Embryonic facial prominence (tissue), 1 donor: ENCODE measurements around the gene AUTS2.
"Not testable (repeated sequence)": the region's sequence is repeated elsewhere in the genome, so short reads cannot be mapped to it uniquely, and the experiment has no call there.

ENCODE experiments used
- DNase-seq: peaks from one replicate; pipeline ENCODE4 v3.0.0-alpha.2; 2016; ENCODE audit errors: extremely low spot score

Gene AUTS2

DNA sequence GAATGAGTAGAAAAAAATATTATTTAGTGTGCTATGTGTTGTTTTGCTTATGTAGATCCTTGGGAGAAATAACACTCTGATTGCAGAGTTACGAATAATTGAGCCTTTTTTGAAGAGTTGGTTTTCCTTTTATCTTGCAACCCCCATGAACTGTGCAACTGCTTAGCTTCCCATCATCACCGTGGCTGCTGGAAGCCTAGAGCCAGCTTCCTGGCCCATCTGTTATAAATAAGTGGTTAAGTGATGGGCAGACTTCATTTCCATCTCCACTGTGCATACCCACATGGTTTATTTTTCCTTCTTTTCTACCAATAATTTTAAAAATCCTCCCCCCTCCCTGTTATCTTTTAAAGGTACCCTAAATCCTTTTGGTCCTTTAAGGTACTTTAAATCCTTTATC, 978.8 kb downstream of the AUTS2 start:
- no peak for DNase-seq

DNA sequence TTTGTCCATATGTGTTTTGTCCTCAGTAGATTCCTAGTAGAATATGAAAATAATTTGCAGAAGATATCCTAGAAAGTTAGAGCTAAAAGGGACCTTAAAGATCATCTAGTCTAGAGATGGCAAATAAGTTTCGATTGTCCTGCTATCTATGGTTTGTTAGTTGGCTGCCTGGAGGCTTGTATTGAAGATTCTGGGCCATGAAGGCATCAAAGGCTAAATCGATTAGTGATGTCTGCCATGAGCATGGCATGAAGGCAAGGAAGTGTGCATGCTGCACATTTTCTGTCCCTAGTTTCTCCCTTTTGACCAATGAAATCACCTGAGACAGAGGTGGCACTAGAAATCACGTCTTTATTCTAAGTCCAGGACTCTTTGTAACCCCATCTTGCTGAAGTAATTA, 979.9 kb downstream of the AUTS2 start:
- no peak for DNase-seq

DNA sequence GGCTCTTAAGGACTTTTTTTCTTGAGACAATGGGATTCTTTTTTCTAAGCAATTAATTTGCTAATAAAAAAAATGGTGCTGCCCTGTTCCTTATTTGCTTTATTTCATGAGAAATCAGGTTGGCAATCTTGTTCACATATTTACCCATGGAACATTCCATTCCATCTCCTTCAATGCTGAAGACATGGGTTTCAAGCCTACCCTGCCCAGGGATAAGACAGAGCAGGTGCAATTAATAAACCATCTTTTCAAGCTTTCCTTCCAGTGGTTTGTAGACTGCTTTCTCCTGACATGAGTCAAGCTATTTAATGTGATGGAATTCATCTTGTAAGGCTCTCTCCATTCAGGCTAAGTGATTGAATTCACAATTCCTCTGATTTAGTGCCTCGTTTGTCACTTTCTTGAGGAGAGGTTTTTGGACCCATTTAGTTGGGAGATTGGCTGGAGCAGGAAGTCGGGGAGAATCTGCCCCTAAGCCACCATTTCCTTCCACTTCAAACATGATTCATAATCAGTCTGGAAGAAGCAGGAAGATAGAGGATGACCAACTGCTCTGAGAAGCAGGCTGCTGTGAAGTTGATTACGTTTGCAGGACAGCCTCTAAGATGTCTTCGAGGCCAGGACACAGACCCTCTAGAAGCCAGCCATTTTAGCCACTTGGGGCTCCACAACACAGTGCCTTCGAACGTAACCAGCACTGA, 981.3 kb downstream of the AUTS2 start:
- no peak for DNase-seq

DNA sequence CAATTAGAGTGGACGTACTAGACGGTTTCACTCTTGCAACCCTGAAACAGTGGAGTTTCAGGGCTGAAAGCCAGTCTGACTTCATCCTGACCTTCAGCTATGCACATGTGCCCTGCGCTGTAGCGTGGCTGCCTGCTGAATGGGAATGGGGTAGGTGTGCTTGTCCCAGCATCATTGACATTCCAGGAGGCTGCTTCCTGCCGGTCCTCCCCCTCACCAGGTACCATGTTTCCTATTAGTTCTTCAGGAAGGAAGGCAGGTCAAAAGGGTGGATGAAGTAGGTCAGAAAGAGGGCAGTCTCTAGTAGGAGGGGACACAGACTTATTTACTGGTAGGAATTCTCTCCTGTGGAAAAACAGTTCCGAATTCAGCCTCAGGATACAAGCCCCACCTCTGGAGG, 981.9 kb downstream of the AUTS2 start:
- DNase-seq = no peak

DNA sequence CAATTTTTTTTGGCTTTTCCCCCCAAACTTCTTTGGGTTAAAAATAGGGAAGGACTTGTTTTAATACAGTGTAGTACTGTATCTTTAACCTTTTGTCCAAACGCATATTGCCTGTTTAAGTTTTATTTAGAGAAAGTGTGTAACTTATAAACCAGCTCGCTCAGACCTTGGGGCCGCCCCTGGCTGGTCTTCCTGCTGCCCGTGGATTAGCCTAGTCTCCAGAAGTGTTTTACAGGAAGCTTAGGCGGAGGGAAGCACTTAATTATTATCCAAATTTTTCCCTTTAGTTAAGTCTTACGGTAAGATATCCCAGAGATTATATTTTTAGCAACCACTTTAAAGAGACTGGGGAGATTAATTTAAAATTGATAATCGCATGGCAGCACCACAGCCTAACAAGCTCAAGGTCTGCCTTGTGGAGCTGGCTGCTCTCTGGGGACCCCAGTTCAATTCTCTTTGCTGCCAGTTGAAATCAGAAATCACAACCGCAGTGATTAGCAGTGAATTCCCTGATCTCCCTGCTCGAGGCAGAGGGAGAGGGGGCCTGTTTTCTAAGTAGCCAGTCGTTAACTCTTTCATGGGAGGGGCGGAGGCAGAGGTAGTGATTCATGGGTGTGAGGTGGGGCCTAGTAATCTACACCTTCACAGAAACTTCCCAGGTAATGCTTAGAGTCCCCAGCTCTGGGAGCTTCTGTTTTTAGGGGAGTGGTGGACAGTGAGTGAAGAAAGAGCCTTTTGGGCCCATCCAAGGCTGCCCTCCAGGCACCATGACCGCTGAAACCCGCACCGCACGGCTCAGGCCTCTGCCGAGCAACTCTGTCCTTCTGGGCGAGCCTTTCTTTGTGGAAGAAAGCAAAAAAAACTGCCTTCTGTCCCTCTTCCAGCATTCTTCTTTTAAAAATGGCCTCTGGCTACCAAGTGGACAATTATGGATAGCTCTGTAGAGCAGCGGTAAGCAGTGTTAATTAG, 984.9 kb downstream of the AUTS2 start:
- no peak for DNase-seq

DNA sequence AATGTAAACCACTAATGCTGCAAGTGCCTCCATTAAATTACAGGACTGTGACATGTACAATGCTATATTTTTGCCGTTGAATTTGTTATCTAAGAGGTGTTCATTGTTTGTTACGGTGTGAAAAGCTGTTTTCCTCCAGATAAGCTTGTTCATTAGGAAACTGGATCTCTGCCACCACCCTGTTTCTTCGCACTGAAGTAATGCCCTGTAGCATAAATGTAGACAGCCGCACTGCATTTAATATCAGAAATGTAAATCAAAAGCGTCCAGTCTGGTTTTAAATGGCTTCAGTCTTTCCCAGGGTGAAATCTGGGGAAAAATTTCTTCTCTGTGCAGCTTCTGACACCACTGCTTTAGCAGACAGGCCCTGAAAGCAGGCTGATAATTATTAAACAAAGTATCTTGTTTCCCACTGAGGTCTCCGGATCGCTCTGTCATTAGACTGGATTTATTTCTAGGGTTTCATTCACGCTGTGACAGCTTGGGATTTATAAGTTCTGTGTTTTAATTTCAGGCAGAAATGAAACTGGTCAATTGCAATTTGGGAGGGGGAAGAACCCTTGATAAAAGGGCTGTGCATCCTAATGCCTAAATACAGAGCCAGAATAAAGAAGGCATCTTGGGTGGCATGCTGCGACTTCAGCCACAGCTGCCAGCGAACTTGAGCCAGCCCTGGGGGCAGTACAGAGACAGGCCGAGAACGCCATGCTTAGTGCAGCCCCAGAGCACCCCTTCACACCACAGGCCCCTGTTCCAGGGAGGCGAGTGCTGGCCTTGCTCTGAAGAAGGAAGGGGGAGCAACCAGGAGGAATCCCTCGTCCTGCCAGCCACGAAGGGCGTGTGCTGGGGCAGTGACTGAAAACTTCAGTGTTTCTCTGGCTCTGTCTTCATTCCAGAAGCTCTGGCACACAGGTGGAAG, 985.9 kb downstream of the AUTS2 start:
- DNase-seq = no peak

DNA sequence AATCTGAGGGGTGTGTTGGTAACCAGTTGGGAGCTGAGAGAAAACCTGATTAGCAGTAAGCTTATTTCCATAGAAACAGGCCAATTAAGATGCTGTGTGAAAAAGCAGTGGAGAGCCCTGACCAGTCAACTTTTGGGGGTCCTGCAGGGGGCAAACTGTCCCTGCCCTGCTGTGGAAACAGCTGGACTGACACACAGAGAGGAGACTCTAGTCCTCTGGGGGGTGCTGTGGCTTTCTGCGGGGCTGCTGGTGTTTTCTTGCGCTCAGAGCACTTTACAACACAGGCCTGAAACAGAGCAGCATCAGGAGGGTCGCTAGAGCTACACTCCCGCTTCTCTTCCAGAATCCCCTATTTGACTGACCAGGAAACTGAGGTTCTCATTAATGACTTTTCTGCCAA, 986.8 kb downstream of the AUTS2 start:
- no peak for DNase-seq

DNA sequence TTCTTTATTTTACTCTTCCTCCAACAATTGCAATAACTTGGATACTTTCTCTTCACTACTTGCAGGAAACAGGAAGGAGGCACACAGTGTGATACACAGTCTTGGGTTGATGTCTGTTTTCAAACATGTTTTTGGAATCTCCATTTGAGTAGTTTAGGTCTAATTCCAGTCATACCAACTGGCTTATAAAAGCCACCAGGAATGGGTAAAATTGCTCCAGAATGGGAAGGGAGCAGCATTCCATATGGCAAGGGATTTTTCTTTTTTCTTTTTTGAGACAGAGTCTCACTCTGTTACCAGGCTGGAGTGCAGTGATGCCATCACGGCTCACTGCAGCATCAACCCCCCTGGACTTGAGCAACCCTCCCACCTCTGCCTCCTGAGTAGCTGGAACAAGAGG, 988.5 kb downstream of the AUTS2 start:
- no peak for DNase-seq

DNA sequence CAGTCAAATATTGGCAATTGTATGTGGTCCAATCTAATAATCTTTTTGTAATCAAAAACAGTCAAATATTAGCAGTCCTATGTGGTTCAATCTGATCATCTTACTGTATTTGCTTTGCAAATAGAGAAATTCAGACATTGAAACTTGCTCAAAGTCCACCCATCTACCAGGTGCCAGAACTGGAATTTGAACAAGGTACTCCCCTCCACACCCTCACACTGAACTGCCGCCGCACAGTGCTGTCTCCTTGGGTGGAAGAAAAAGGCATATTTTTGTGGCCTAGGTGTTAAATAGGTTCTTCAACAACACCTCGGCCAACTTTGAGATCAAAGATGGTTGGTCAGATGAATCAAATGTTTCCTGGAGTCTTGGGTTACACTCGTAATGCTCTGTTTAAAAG, 989.5 kb downstream of the AUTS2 start:
- DNase-seq = no peak

DNA sequence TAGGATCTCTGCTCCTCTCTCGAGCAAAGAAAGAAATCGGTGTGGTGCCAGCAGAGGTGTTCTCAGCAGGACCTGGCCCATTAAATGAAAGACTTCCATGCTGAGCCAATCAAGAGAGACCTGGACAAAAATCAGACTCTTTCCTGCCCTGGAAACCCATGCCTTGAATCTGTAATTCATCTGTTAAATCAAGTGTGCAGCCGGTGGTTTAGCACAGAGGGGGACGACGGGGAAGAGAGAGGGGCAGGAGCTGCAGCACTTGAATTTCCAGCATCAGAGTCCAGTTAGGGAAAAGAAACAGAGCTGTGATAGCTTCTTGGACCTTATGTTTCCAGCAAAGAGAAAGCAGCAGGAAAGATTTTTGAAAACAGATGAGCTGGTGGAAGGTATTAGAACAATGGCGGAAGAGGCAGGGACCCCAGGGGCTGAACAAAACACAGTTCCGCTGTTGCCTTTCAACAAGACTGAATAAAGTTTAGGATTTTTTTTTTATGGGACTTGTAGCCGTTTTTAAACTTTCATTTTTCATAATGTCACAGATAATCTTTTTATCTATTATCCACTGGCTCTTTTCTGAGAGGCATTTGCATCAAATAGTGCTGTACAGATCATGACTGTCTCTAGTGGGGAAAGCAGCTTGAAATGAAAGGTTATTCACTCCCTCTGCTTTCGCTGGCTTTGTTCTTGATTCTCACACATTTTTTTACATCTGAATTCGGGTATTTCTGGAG, 990.1 kb downstream of the AUTS2 start:
- no peak for DNase-seq

DNA sequence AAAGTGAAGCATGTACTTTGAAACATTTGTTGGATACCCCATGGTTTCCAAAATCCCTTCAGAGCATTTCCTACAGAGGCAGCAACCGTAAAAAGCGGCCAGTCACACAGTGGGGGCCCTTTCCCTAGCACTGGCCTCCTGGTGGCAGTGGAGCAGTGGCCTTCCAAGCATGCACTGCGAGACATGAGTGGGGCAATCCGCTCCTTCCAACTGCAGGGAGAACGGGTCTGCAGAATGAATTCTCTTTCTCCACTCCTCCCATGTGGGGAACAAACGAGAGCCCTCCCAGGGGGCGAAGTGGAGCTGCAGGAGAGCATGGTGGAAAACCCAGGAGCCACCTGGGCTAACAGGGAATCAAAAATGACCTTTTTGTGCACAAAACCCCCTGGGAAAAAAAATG, 990.7 kb downstream of the AUTS2 start:
- DNase-seq = no peak

DNA sequence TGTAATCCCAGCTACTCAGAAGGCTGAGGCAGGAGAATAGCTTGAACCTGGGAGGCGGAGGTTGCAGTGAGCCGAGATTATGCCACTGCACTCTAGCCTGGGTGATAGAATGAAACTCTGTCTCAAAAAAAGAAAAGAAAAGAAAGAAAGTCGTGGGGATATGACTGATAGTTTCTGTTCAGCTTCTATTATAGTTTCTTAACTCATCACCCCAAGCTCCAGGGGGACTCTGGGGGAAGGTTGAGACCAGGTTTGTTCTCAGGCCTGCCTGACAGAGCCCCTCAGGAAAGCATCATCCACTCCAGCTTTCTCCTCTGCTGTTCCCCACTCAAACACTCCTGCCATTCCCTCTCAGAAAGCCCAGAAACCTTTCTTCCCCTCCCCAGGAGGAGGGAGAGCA, 991.3 kb downstream of the AUTS2 start:
- DNase-seq = no peak

DNA sequence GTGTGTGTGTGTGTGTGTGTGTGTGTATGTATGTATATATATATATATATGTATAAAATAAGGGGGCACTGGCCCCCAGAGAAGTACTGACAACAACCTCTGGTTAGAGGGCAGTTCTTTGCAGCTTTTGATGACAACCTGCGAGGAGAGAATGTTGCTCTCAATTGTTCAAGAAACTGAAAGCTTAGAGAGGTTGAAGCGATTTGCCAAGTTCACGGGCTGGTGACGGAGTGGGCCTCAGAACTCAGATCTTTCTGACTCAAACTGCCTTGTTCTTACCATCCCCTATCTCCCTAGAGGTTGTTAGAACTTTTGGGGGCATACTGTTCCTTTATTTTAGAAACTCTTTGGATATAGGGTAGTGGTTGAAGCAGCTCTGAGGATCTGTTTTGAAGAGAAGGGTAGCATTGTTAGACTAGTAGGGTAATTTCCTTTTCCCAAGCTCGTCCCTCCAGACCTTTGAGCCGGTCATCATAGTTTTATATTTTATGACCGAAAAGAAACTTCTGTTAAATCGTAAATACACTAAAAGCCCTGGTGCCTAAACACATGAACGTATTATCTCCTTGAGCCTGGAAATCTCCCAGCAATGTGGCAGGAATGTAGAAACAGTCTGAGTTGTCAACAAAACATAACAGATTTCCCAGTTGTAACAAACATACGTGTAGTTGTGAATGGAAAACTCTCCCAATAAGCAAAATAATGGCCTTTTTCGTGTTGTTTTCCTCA, 992.0 kb downstream of the AUTS2 start:
- DNase-seq = no peak

DNA sequence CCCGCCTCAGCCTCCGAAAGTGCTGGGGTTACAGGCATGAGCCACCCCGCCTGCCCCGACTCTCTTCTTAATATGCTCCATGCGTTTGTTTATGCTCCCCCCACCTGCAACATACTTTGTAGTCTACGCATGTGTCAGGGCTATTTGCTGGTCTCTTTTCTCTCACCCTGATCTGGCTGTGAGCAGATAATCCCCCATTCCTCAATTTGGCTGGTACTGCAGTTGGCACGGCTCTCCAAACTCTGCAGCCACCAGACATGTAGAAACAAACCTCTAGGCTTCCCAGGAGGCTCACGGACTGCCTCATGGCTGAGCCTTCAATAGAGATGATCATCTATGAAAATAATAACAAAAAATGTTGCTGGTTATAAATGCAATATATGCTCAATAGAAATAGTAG, 993.4 kb downstream of the AUTS2 start:
- DNase-seq = no peak

DNA sequence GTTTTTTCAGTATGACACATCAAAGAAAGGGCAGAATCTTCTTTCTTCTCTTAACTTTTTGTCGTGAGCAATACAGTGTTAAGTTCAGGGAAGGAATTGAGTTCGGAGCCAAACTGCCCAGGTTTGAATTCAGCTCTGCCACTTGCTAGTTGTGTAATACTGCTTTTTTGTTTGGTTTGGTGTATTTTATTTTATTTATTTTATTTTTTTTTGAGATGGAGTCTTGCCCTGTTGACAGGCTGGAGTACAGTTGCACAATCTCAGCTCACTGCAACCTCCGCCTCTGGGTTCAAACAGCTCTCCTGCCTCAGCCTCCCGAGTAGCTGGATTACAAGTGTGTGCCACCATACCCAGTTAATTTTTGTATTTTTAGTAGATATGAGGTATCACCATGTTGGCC, 993.9 kb downstream of the AUTS2 start:
- no peak for DNase-seq

DNA sequence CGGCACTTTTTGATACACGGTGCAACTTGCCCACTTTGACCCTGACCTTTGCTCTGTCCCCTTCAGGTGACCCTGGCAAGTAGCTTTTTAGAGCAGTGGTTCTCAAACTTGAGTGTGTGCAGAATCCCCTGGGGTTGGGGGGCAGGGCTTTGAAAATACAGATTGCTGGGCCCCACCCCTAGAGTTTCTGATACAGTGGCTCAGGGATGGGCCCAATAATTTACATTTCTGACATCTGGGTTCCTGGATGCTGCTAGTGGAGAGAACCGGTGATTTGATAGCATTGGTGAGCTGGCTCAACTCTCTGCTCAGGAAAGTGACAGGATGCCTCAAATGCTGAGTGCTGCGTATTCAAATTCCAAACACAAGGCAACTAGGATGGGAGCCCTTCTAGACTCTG, 995.9 kb downstream of the AUTS2 start:
- DNase-seq = no peak

DNA sequence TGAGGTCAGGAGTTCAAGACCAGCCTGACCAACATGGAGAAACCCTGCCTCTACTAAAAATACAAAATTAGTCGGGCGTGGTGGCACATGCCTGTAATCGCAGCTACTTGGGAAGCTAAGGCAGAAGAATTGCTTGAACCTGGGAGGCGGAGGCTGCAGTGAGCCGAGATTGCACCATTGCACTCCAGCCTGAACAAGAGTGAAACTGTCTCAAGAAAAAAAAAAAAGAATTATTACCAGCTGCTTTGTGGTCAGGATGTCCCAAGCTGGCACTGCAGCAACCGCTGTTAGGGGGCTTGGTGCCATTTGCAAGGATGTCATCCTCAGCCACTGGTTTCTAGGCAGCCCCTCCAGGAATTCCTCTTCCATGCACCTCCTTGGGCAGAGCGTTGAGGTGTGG, 996.6 kb downstream of the AUTS2 start:
- DNase-seq = not testable (repeated sequence)

DNA sequence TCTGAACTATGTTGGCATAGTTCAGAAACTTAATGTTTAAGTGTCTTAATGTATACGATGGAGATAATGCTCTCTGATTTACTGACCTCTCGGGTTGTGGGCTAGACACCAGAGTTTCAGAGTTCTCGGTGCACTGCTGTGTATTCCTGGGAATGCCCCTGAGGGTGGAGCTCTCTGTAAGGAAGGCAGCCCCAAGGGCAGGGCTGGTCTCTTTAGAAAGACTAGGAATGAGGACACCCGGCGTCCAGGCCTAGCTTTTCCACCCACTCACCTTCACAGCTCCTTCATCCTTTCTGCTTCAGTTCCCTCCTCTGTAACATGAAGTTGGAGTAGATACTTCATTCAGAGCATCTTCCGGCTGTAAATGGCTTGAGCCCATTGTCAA, 997.1 kb downstream of the AUTS2 start:
- DNase-seq = no peak

DNA sequence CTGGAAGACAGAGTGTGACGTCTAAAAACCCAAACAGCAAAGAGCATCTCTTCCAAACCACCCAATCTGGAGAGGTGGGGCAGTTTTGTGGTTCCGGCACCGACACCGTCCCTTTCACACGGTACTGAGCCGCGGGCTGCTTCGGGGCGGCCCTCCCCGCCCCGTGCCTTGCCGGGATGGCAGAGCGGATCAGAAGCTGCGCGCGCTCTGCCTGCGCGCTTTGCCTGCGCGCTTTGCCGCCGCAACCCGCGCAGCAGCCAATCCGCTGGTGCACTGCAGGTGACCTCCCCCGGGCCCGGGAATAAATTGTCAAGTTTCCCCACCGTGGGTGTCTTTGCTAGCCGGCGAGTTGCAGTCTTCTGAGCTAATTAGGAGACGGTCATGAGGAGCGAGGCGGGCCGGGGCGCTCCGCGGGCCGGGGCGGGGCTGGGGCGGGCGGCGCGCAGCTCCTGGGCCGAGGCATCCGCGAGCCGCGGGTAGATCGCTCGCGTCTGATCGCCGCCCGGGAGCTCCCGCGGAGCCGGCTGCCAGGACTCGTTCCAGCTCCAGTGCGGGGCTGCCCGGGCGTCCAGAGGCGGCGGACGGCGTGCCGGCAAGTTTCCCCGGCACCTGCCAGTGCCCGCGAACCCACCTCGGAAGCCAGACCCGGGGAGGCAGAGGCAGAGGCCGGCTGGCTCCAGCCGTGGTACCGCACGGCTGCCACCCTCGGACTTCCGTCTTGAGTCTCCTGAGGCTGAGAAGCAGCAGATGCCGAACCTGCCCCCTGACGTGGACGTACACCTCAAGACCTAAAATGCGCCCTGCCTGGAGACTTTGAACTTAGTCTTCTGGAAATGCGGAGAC, 997.7 kb downstream of the AUTS2 start:
- no peak for DNase-seq

DNA sequence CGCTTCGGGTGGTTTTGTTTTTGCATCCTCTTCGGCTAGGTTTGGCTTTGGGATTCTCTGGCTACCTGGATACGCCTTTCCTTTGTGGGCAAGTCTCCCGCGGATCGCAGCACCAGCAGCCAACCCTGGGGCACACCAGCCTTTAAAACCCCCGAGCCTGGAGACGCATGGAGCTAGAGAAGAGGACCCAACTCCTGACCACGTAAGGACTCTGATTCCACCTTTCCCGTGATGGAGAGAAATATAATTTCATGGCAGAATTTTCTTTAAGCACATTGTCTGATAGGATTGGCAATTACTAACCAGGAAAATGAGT, 998.3 kb downstream of the AUTS2 start:
- no peak for DNase-seq
